Hepatocyte (in vitro differentiated cells): ENCODE results near the gene OTULIN. TPM values are rescaled to one million over a fixed set of nuclear protein-coding genes. Genes with fewer than 3 reads are reported as not detected.

Experiments used
- DNase-seq: peaks from one replicate; pipeline ENCODE4 v3.0.0-alpha.2; 2016; ENCODE audit warnings: low spot score
- H2AFZ ChIP-seq: fragments of 200-600 bp; sonication (generic); 2 replicates; pipeline ENCODE4 v1.6.0; 2016; ENCODE audit warnings: antibody characterized with exemption, mild to moderate bottlenecking
- H3K27ac ChIP-seq: fragments of 200-600 bp; sonication (generic); 2 replicates; pipeline ENCODE4 v1.5.1; 2016; ENCODE audit warnings: mild to moderate bottlenecking
- H3K27me3 ChIP-seq: fragments of 200-600 bp; sonication (generic); 2 replicates; pipeline ENCODE4 v1.6.1; 2016
- H3K36me3 ChIP-seq: fragments of 200-600 bp; sonication (generic); replicated peaks from 2 replicates; pipeline ENCODE4 v1.5.1; 2016; ENCODE audit warnings: low read depth; ENCODE audit not compliant: insufficient read depth
- H3K4me1 ChIP-seq: fragments of 200-600 bp; sonication (generic); 2 replicates; pipeline ENCODE4 v1.5.1; 2016; ENCODE audit warnings: mild to moderate bottlenecking, moderate library complexity; ENCODE audit not compliant: insufficient read depth
- H3K4me2 ChIP-seq: fragments of 200-600 bp; sonication (generic); 2 replicates; pipeline ENCODE4 v1.6.0; 2016
- H3K4me3 ChIP-seq: fragments of 200-600 bp; sonication (generic); 2 replicates; pipeline ENCODE4 v1.5.1; 2016; ENCODE audit warnings: mild to moderate bottlenecking
- H3K79me2 ChIP-seq: fragments of 200-600 bp; sonication (generic); 2 replicates; pipeline ENCODE4 v1.6.0; 2017; ENCODE audit warnings: mild to moderate bottlenecking
- H3K9me2 ChIP-seq: fragments of 200-600 bp; sonication (generic); replicated peaks from 2 replicates; pipeline ENCODE4 v1.6.0; 2017; ENCODE audit warnings: mild to moderate bottlenecking; ENCODE audit not compliant: insufficient read depth
- H3K9me3 ChIP-seq: fragments of 200-600 bp; sonication (generic); 2 replicates; pipeline ENCODE4 v1.5.1; 2016; ENCODE audit warnings: low read depth, mild to moderate bottlenecking
- H4K20me1 ChIP-seq: fragments of 200-600 bp; sonication (generic); 2 replicates; pipeline ENCODE4 v1.6.0; 2016; ENCODE audit warnings: mild to moderate bottlenecking; ENCODE audit not compliant: insufficient read depth, poor library complexity, severe bottlenecking
- CTCF ChIP-seq: fragments of 200-600 bp; sonication (generic); IDR thresholded peaks from 2 replicates; pipeline ENCODE4 v1.5.1; 2016; ENCODE audit warnings: antibody characterized with exemption, mild to moderate bottlenecking; ENCODE audit not compliant: poor library complexity
- EZH2 ChIP-seq: fragments of 200-600 bp; sonication (generic); IDR thresholded peaks from 2 replicates; pipeline ENCODE4 v1.6.1; 2016; ENCODE audit warnings: antibody characterized with exemption, mild to moderate bottlenecking, borderline replicate concordance
- EZH2phosphoT487 ChIP-seq: fragments of 200-600 bp; sonication (generic); IDR thresholded peaks from one replicate; pipeline ENCODE4 v1.6.1; 2018; ENCODE audit warnings: antibody characterized with exemption, mild to moderate bottlenecking, low read depth, moderate library complexity; ENCODE audit not compliant: unreplicated experiment, severe bottlenecking
- WGBS: methylation state at CpG from one replicate; pipeline ENCODE4 v1.1.6; 2016; ENCODE audit warnings: low lambda C conversion rate; ENCODE audit errors: missing lambda C conversion rate; 5-methylcytosine and 5-hydroxymethylcytosine counted together
- polyA plus RNA-seq: library from polyadenylated mRNA; unstranded; fragments of >200 nt; fragmentation: Nextera tagmentation; extraction: Ambion mirVana; gene quantifications from 2 replicates; pipeline ENCODE4 v1.2.1, GENCODE V29; 2016
- total RNA-seq: library from RNA; depleted of rRNA; stranded (reverse); fragments of >200 nt; gene quantifications from 2 replicates; pipeline ENCODE4 v1.2.3, GENCODE V29; 2014

The OTULIN gene
- total and polyA plus RNA-seq, 2 experiments from 2014 or later = 21.0 to 45.2 TPM

GRCh38 chr5:14710313-14710994 is 45.9 kb downstream of the OTULIN start:
- no peaks in the 10 kb centered on the region for H3K36me3 ChIP-seq
- H2AFZ ChIP-seq = no peak overlapping the region
- DNase-seq = no peak
- H3K27me3 ChIP-seq = no peaks in the 10 kb centered on the region
- H3K4me1 ChIP-seq = no peaks in the 10 kb centered on the region
- TF ChIP-seq EZH2 (no peak), CTCF (no peak)
- no peaks in the 10 kb centered on the region for H4K20me1 ChIP-seq
- no peaks in the 10 kb centered on the region for H3K9me3 ChIP-seq
- no peaks in the 10 kb centered on the region for H3K9me2 ChIP-seq
- no peak overlapping the region for H3K4me2 ChIP-seq
- WGBS = 96% methylated on average over 28 of the region's 28 CpGs
- no peaks in the 10 kb centered on the region for H3K79me2 ChIP-seq
- no peak overlapping the region for H3K4me3 ChIP-seq
- H3K27ac ChIP-seq = no peak overlapping the region

- no peak overlapping the region for H3K4me2 ChIP-seq
- DNase-seq = no peak
- H3K79me2 ChIP-seq = no peaks in the 10 kb centered on the region
- no peaks in the 10 kb centered on the region for H3K4me1 ChIP-seq
- no peak overlapping the region for H3K4me3 ChIP-seq
- H2AFZ ChIP-seq = no peak overlapping the region
- TF ChIP-seq EZH2 = no peak
- no peak for TF ChIP-seq CTCF
- no peak for TF ChIP-seq EZH2phosphoT487
- peaks cover 1% of the 10 kb centered on the region for H4K20me1 ChIP-seq
- H3K27me3 ChIP-seq = no peaks in the 10 kb centered on the region
- no peaks in the 10 kb centered on the region for H3K36me3 ChIP-seq
- no peaks in the 10 kb centered on the region for H3K9me2 ChIP-seq
- 96% methylated on average over 11 of the region's 11 CpGs for WGBS
- no peaks in the 10 kb centered on the region for H3K9me3 ChIP-seq
- no peak overlapping the region for H3K27ac ChIP-seq
Measured at GRCh38 chr5:14712131-14712530, 47.6 kb downstream of the OTULIN start.

DNA sequence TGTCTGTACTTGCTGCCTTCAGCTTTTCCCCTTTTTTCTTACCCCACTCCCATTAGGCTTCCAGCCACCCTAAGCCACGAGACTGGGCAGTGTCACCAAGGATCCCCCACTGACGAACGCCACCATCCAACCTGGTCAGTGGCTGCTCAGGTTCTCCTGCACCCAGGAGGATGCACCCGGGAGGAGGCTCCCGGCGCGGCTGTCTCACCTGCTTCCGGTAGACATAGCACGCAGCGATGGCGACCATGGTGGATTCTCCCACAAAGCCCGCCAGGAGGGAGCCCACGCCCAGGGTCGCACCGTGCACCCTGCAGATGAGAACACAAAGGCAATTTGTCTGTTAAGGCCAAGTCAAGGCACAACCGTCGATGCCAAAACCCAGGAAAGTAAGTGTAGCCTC is 48.1 kb downstream of the OTULIN start:
- H3K79me2 ChIP-seq = no peaks in the 10 kb centered on the region

More for the DNA sequence above, 48.1 kb downstream of the OTULIN start:
- H3K27me3 ChIP-seq = no peaks in the 10 kb centered on the region
- no peaks in the 10 kb centered on the region for H3K9me2 ChIP-seq
- no peak for DNase-seq
- H2AFZ ChIP-seq = no peak overlapping the region
- TF ChIP-seq EZH2 = no peak
- no peak for TF ChIP-seq CTCF
- TF ChIP-seq EZH2phosphoT487 = no peak
- 96% methylated on average over 17 of the region's 17 CpGs for WGBS
- no peak overlapping the region for H3K4me3 ChIP-seq
- no peaks in the 10 kb centered on the region for H3K4me1 ChIP-seq
- no peak overlapping the region for H3K4me2 ChIP-seq
- H3K36me3 ChIP-seq = no peaks in the 10 kb centered on the region
- H4K20me1 ChIP-seq = peaks cover 6% of the 10 kb centered on the region
- H3K27ac ChIP-seq = no peak overlapping the region
- no peaks in the 10 kb centered on the region for H3K9me3 ChIP-seq
